NCI-H82 (cell line): ENCODE data around the gene PABPN1L.

ENCODE experiments used
- DNase-seq: peaks from one replicate; lab custom pipeline; 2025; lab: John Stamatoyannopoulos, UW

The PABPN1L gene

DNA sequence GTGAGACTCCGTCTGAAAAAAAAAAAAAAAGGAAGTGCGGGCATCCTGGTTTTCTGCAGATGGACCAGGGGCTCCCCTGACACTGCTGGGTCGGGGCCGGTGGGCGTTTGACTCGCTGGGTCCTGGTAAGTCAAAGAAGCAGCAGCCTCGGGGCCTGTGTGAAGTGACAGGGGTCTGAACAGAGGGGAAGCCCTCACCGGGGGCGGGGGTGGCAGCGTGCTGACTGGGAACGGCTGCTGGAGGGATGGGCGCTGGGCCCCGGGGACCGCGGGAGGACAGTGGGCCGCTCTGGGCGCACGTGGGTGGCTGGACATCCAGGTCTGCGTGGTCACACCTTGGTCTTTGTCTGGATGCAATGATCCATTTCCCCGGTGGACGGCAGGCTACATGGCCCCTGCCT, 17.9 kb downstream of the PABPN1L start:
- DNase-seq = no peak

DNA sequence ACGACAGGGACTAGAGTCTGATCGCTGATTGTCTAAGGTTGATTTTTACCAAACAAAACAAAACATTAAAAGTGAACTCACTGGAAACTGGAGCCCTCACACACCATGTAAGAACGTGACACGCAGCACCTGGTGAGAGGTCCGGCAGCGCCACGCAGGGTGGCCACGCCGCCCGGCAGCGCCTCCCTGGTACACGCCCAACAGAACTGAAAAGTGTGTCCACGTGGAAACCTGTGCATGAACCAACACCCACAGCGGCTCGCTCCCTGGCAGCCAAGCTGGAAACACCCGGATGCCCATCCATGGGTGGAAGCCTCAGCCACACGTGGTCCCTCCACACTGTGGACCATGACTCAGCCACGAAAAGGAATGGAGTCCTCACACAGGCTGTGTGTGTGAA, 18.8 kb downstream of the PABPN1L start:
- DNase-seq = no peak

DNA sequence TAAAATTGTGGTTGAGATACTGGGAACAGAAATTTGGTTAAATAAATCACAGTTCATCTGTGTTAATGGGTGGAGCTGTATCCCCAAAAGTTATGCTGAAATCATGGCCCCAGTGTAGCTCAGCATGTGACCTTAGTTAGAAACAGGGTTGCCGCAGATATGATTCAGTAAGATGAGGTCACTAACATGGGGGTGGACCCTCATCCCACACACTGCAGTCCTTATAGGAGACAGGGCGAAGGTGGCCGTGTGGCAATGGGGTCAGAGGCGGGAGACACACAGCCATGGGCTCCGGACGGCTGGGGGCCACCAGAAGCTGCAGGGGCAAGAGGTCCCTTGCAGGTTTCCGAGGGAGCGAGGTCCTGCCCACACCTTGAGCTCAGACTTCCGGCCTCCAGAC, 20.4 kb downstream of the PABPN1L start:
- DNase-seq = no peak

DNA sequence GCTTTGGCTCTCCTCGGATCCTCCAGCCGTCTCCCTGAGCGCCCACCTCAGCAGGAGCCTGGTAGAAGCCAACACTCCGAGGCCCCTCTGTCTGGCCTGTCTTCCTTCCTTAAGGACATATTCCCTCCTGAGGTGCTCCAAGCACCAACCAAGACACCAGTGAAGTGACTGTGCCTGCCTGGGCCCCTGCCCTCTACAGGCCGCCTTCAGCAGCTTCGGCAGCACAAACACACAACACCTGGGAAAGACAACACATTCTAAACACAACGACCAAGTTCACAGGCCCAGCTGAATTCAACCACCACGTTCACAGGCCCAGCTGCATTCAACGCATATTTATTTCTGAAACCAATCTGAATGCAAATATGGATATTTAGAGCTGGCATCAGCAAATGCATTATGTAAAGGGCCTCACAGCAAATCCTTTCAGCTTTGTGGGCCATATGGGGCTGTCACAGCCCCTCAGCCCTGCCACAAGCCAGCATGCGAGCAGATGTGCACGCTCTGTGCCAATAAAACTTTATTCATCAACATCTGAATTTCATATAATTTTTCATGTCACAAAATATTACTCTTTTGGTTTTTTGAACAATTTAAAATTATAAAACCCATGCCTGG, 21.9 kb downstream of the PABPN1L start:
- DNase-seq = peak; percentile 29

DNA sequence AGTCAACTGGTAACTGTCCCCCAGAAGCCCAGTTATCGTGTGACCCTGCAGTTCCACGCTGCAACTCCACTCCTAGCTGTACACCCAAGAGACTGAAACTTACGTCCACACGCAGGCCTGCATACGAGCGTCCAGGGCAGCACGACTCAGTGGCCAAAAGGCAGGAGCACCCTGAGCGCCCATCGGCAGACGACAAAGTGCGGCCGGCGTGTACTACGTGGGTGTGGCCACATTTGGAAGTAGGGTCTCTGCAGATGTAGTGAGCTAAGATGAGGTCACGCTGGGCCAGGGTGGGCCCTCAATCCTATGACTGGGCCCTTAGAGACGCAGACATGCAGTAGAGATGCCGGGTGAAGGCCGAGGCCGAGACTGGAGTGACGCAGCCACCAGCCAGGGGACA, 23.2 kb downstream of the PABPN1L start:
- DNase-seq = no peak

DNA sequence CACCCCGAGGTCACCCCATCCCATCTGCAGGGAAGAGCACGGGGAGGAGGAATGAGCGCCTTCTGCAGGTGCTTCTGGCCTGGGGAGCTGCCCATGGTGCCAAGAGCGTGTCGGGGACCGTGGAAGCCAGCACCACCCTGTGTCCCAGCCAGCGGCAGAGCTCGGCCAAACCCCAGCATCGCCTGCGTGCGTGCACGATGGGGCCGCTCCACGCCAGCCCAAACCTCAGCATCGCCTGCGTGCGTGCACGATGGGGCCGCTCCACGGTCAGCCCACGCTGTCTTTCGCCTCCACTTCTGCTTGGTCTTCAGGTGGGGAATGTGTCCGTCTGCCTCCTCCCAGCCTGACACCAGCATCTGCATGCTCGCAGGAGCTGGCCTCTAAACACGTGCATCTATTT, 23.7 kb downstream of the PABPN1L start:
- no peak for DNase-seq

DNA sequence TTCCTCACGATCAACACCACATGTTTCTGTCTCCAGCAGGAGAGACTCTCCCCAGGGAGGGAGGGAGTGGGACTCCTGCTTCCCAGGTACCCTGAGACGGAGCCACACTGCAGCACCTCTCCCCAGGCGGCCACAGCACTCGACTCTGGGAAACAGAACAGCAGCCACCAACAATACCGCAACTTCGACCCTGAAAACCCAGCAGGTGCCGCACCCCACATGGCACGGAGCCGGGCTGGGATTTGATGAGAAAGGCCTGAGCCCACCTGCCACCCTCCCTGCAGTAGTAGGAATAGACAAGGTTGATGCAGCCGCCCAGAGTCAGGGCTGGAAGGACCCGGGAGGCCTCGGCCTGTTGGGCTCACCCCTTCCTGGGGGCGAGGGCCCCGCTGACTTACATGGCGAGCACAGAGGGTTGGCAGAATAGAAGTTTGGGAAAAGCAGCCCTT, 24.1 kb downstream of the PABPN1L start:
- DNase-seq = no peak

DNA sequence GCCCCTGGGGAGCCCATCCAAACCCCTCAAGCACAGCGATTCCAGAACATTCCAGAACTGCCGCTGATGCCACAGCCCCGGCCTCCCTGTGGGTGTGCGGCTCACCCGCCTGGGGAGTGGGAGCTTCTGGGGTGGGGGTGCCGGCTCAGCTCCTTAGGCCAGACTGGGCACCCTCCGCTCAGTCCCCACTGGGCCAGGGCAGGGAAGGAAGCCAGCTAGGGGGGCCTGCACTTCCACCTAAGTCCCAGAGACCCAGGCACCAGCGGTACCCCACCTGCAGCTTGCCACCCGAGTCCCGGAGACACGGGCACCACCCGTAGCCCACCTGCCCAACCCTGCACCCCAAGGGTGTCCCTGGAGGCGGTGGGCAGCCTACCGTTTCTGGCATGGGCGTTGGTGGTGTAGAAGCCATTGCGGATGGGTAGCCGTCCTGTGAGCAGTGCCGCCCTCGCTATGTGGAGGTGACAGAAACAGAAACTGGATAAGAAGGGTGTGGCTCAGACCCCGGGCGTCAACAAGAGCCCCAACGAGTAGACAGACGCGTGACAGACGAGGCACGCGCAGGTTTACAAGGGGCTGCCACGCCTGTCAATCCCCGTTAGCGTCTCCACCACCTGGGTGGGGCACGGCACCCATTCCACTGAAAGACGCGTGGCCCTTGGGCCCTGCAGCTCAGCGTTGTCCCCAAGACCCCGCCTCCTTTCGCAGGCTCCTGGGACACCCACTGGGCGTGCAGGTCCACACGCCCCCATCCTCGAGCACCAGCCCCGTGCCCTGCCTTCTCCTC, 24.7 kb downstream of the PABPN1L start:
- no peak for DNase-seq

DNA sequence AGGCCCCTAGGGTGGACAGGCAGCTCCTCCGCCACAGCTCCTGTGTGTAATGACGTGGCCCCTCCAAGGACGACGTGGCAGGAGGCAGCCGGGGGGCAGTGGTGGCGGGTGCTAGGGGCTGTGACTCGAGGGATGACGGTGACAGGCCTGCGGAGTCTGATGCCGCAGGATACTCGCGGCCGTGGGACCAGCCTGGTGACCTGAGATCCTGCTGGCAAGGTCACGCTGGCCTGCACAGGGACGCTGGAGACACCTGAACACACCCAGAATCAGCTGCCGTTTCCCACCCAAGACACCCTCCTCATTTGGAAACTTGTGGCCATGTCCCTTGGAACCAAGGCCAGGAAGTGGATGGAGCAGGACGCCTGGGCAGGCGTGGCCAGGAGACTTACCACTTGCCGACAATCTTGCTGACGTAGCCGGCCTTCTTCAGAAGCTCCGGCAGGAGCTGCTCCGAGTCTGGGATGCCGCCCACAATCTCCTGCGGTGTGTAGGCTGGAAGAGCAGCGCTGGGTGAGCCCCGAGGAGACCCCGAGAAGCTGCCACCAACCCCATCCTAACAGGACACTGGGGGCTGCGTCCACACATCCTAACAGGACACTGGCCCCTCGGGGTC, 25.8 kb downstream of the PABPN1L start:
- no peak for DNase-seq

DNA sequence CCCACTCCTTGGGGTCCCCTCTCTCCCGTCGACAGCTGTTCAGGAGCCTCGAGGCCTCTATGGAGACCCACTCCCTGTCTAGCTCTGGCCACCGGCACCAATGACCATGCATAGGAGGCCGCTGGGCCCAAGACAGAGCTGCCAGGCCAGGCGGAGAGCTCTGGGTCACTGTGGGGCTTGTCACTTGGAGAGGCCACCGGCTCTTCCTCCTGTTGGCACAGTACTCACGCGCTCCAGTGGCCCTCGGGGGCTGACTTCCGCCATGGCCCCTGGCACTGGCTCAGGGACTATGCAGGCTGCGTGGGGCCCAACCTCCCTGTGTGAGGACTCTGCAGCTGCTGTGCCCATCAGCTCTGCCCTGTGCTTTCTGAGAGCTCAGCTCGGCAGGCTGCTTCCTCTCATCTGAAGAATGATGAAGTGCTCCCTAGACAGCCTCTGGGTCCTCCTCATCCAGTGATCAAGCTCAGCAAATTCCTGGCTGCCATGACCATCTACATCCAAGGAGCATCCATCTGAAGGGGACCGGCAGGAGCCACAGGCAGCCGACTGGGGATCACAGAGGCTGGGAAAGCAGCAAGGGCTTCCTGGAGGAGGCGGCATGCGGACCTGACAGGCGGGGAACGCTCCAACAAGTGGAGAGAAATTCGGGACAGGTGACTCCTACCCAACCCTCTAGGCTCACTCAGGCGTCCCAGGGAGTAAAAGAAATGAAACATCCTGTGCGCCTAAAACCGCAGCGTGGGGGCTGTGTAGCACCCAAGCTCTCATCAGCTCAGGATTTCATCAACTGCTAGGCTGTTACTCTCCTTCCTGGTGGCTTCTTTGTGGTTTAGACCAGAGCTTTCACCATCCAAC, 26.5 kb downstream of the PABPN1L start:
- DNase-seq = no peak

DNA sequence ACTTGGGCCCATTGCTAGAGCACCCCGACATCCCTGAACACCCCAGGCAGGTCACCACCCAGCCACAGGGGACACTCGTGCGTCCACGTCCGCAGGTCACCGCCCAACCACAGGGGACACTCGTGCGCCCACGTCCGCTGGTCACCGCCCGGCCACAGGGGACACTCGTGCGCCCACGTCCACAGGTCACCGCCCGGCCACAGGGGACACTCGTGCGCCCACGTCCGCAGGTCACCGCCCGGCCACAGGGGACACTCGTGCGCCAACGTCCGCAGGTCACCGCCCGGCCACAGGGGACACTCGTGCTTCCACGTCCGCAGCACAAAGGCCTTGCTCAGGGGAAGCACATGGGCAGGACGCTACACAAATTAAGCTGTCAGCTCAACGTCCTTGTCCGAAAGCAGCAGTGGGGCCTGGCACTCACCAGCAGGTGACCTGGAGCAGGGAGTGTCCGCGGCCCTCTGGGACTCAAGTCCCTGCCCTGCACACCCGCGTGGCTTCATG, 27.4 kb downstream of the PABPN1L start:
- no peak for DNase-seq

DNA sequence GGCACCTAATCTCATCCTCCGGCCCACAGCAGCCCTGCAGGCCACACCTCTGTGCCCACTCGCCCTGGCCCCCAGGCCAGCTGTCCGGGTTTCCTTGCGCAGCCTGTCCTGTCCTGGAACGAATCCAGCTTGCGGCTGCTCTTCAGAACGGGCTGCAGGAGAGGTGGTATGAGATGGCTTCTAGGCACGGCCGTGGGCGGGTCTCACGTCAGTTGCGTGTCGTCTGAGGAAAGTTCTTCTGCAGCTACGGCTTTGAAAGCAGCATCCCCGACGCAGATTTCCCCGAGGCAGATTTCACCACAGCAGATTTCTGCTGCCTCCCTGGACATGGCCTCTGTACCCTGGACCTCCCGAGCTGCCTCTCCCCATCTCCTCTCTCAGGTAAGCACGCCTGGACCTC, 27.9 kb downstream of the PABPN1L start:
- DNase-seq = no peak

DNA sequence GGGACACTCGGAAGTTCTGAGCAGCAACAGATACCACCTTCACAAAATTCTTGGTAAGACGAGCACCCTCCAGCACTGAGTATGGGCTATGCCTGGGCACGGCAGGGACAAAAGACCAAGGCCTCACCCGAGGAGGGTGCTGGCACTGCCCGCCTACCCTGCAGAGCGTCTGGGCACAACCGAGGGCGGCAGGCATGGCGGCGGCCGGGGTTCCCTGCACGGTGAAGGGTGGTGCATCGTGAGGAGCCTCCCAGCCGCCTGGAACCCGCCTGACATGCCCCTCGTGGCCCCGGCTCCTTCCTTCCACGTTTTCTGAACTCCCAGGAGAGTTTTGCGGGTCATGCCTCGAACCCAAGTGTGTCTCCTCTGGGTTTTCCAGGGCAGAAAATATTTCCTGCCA, 28.7 kb downstream of the PABPN1L start:
- no peak for DNase-seq

DNA sequence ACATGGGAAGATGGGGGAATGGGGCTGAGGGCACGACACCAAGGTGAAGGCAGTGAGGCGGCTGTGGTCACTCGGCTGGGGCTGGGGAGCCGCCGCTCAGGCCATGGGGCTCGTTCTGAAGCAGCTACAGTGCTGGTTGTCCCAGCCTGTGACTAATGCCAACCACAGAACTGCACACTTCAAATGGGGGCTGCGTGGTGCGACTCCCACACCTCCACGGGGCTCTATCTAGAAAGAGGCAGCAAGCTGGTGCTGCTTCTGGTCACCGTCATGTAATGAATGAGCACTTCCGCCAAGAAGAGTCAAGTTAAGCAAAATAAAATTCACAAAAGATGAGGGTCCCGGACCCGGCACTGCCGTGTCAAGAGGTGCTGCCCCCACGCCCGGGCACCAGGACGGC, 29.7 kb downstream of the PABPN1L start:
- no peak for DNase-seq

DNA sequence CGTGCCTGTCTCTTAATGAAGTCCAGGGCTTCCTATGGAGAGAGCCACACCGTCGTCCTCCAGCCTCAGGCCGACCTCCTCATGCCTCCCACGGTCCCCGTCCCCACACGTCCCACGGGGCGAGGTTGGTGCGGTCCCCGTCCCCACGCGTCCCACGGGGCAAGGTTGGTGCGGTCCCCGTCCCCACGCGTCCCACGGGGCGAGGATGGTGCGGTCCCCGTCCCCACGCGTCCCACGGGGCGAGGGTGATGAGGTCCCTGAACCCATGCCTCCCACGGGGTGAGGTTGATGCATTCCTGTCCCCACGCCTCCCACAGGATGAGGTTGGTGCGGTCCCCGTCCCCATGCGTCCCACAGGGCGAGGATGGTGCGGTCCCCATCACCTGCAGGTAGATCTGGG, 30.6 kb downstream of the PABPN1L start:
- DNase-seq = no peak

DNA sequence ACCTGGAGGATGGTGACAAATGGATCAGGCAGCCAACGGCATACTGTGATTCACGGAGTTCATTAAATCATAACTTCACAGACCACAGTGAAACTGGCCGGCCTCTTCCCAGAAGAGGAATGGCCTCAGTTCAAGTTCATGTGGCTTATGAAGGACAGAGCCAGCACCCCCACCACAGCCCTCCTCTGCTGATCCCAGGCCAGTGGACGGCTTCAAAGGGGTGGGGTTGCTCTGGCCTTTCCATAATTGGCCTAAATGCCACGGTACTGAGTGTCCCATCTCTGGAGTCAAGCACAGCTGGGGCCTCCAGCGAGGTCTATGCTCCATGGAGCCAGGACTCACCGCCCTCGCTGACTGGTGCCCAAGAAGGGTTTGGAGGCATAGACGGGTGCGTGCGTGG, 31.1 kb downstream of the PABPN1L start:
- DNase-seq = no peak

DNA sequence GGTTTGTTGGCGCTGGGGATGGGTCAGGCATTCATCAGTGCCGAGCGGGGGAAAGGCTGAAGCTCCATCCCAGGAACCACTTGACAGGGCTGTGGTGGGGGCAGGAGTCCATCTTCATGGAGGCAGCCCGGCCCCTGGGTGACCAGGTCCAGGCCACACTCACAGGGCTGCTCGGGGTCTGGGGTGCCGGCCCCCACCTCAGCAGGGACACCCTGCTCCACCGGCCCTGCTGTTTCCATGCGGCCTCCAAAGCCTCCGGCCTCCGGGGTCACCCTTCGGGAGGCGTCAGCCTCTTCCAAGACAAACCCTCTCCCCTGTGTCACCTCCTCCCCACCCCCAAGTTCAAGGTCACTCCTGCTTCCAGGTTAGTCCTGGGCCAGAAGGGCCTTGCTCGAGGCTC, 31.8 kb downstream of the PABPN1L start:
- DNase-seq = no peak

DNA sequence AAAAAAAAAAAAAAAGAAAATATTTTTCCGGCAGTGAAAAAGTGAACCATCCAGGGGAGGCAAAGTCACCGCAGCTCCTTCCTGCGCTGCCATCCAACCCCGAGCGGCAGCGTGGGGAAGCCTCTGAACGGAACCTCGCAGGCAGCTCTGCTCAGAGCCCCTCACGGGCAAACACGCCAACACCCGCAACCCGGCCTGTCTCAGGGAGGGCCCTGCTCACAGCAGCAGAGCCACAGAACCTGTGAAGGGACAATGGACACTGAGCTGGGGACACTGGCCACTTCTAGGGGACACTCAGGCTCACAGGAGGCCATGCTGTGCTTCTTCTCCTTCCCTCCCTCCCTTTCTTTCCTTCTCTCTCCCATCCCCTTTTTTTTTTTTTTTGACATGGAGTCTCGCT, 33.4 kb downstream of the PABPN1L start:
- DNase-seq = no peak

DNA sequence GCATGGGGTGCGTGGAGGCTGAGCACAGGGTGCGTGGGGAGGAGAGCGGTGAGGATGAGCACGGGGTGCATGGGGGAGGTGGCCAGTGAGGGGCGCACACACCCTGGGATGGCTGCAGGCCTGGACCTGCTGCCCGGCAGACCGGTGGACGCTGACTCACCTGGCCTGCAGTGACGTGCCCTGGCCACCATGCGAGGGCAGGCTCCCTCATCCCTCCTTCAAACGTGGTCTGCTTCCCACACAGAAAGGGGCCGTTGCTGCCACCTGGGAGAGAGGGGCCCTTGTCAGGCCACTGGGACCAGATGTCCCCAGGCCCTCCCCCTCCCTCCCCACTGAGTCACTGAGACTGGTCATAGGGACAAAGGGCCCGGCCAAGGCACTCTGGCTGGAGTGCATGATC, 34.6 kb downstream of the PABPN1L start:
- no peak for DNase-seq

DNA sequence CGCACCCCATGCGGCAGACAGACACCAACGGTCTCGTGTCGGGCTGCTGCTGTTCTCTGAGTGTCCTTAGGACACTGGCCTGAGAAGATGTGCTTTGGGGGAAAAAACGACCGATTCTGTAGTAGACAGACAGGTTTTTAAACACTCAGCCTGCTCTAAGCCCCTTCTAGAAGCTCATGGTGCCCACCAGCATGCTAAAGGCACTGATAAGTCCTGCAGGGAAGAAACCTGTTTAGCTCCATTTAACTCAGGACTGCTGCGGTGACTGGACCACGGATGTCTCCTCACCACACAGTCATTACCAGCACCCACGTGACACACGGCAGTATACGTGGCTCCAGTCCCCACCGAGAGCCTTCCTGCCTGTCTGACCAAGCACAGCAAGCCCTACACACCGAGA, 35.7 kb downstream of the PABPN1L start:
- no peak for DNase-seq

DNA sequence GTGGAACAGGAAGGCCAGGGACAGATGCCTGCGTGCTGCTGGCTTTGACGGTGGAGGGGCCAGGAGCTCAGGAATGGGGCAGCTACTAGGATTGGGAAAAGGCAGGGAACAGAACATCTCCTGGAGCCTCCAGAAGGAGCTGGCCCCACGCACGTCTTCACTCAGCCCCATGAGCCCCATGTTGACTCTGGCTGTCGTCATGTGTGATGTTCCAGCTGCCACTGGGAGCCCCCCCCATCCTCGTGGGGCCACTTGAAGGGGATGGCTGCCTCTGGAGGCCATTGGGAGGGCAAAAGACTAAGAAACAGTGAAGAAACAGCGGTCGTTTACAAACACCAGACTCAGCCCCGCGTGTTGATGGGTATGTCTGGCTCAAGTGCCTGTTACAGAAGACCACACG, 36.2 kb downstream of the PABPN1L start:
- DNase-seq = no peak

DNA sequence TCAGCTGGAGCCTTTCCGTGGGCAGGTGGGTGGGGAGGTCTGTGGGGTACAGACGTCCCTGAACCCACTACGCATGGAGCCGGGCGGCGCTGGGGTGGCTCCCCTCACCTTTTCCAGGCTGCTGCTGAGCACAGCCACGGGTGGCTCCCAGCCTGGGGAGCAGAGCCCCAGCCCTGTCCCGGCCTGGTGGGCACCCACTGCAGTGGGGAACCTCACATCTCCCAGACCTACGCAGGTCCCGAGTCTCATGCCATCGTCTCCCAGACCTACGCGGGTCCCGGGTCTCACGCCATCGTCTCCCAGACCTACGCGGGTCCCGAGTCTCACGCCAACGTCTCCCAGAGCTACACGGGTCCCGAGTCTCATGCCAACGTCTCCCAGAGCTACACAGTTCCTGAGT, 37.7 kb downstream of the PABPN1L start:
- no peak for DNase-seq
